SHP77 treated with DMSO at 0.1 percent for 48 hours (cell line): ENCODE results near the gene ZIC2.
A peak's percentile ranks its signal among the peaks of the same experiment; 100 is the strongest.

Source experiments
- DNase-seq: peaks from one replicate; lab custom pipeline; 2025; lab: John Stamatoyannopoulos, UW

Gene ZIC2

DNA sequence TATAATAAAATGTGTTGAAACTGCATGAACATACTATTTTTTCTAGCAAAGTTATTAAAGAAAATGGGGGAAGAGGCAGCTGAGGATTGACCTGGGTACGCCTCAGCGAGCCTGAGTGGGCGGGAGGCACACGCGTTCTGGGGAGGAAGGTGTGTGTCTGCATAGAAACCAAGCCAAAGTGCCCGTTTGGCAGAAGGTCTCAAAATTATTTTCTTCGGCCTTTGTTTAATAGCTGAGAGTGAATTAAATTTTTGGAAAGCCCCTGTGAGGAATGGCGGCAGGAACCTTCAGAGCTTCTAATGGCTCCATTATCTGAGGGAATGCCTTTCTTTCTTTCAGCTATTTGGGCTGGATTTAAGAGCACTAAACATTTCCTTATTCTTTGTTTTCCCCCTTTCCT is 5.2 kb downstream of the ZIC2 start:
- DNase-seq = peak; percentile 58

GRCh38 chr13:99987154-99988019 is 5.8 kb downstream of the ZIC2 start:
- DNase-seq = no peak

DNA sequence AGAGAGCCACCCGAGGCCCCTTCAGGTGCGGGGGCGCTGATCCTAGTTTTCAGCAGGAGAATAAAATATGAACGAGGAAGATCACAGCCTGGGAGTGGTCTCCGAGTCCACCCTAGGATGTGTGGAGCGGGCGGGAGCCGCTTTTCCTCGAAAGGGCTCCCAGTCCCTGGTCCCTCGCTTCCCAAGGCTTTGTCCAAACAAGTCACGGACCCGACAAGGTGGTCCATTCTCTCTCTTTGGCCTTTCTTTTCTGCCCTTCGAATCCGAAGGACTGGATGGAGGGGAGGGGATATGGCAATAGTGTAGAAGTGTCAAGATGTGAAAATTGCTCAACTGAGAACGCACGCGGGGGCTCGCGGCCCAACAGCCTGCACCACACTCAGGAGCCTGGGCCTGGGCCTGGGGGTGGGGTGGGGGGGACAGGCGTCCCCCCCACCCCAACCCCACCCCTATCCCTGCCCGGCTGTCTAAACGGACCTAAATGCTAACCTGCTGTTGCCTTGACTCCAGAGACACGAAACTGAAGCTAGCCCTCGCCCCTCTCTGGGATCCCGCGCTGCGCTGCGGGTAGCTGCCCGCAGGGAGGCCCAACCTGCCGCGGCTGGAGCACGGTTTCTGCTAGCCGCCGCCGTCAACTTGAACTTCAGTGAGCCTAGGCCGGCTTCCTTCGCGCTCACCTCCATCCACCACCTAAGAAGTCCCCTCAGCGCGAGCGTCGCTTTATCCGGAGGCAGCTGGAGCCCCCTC is 7.1 kb downstream of the ZIC2 start:
- DNase-seq = no peak

GRCh38 chr13:99989276-99990125 is 7.9 kb downstream of the ZIC2 start:
- DNase-seq = no peak

GRCh38 chr13:99990126-99990977 is 8.8 kb downstream of the ZIC2 start:
- DNase-seq = no peak

- no peak for DNase-seq
These were observed 9.6 kb downstream of the ZIC2 start for GRCh38 chr13:99991013-99991827.

- DNase-seq = no peak
These were observed 10.5 kb downstream of the ZIC2 start for GRCh38 chr13:99991828-99992775.

GRCh38 chr13:99992949-99993351 is 11.4 kb downstream of the ZIC2 start:
- DNase-seq = no peak

- no peak for DNase-seq
These were observed 12.4 kb downstream of the ZIC2 start for GRCh38 chr13:99993660-99994637.

GRCh38 chr13:99994638-99995020 is 13.0 kb downstream of the ZIC2 start:
- DNase-seq = no peak

DNA sequence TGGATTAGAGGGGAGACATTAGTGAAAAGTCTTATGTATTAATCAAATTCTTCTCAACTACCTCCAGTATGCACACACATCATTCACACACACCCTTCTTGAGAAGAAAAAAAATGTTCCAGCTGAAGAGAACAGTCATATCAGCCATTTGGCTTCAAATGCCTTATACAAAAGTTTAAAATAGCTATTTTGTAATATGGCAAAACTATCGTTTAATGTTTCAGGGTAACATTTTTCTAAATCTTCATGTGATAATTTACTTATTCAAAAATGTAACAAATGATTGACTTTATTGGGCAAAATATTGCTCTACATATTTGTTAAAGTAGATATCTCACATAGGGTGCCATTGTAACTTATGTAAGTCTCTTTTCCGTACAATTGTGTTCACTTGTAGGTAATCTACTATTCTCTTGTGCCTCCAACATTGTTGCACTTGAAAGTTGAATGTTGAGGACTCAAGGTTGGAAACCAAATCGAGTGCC is 13.6 kb downstream of the ZIC2 start:
- no peak for DNase-seq

DNA sequence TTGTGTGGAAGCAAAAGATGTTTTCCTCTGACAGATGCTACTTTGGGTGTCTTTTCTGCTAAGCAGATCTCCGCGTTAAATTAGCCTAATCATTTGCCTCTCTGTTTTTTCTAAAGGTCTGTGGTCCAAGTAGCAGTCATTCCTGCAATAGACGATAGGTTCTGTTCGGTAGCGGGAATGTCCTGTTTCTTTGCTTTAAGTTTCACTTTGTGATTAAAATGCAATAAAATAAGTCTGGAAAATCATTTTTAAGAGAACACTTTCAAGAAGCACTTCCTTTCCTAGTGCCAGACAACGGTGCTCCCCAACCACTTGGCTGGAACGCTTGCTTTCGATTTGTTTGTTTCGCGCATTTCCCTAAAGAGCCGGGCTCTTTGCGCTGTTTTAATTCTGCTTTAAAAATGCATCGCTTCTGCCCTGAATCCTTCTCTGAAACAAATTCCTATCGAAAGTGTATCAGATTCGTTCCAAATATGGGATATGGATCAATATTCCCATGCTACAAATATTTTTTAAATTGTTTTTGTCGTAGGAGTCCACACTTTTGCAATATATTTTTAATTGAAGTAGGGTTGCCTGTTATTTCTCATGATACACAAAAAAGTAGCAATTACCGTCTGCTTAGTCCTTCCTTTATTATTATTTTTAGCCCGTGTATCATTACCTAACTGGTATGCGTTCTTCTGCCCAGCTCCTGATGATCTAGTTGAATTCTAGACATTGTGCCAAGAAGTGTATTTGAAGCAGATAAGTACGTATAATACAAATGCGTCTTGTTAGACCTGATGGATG is 14.2 kb downstream of the ZIC2 start:
- no peak for DNase-seq

- peak; percentile 86 for DNase-seq
These were observed 14.9 kb downstream of the ZIC2 start for GRCh38 chr13:99996381-99996973.

DNA sequence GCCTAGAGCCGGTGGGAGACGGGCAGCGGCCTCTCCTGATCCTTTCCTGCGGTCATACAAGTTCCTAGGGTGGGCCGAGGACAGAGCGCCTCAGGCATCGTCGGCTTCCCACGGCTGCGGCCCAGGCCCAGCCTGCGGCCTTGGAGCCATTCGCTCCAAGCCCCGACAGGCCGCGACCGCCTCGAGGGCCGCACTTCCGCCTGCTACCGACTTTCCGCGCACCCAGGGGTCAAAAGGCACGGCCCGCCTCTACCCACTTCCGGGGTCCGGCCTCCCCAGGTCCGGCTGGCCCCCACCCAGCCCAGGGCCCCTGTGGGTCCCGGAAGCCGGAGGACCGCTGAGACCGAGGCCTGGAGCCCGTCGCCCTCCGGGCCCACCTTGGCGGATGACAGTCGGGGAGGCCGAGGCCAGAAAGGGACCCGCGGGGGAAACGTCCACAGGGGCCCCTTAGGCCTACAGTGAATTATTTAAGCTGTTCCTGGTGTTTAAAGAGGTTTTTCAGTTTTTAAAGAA is 16.2 kb downstream of the ZIC2 start:
- no peak for DNase-seq

- DNase-seq = no peak
These were observed 16.7 kb downstream of the ZIC2 start for GRCh38 chr13:99998261-99998660.

DNA sequence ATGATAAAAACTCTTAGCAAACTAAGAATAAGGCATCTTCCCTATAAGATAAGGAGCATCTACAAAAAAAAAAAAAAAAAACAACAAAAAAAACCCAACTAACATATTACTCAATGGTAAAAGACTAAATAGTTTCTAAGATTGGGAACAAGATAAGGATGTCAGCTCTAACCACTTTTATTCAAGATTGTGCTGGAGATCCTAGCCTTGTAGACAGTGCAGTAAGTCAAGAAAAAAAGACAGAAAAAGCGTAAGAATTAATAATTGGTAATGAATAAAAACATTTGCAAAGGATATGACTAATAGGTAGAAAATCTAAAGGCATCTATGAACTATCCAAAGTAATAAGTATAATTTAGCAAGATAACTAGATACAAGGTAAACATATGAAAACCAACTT is 33.0 kb downstream of the ZIC2 start:
- no peak for DNase-seq
